CD8-positive, alpha-beta memory T cell (primary cell): ENCODE data around the gene ASIP. TPM values are rescaled to one million over a fixed set of nuclear protein-coding genes. Genes with fewer than 3 reads are reported as not detected.
"Not testable (repeated sequence)": the region's sequence is repeated elsewhere in the genome, so short reads cannot be mapped to it uniquely, and the experiment has no call there.

Experiments used
- CTCF ChIA-PET: fragments of 350-600 bp; sonication (Branson Sonifier 250); formaldehyde crosslinking; loops from one replicate; lab custom pipeline; 2021; ENCODE audit warnings: antibody characterized with exemption; lab: Charles Lee
- POLR2A ChIA-PET: fragments of 350-600 bp; sonication (Branson Sonifier 250); formaldehyde crosslinking; loops from one replicate; lab custom pipeline; 2021; ENCODE audit warnings: antibody characterized with exemption; lab: Charles Lee
- DNase-seq, 5 donors: peaks; one replicate each; pipeline versions ENCODE4 v3.0.0 to v3.0.0-alpha.2; 2020 to 2022; ENCODE audit warnings: mixed read lengths in 1 of 5
- H3K27ac ChIP-seq: one replicate; pipeline ENCODE4 v1.7.0; 2013; ENCODE audit warnings: low read depth, mild to moderate bottlenecking, low read length, moderate library complexity
- H3K27me3 ChIP-seq: 2 replicates; pipeline ENCODE4 v1.7.0; 2013; ENCODE audit warnings: low read length, mild to moderate bottlenecking; ENCODE audit not compliant: insufficient read depth, poor library complexity, severe bottlenecking
- H3K36me3 ChIP-seq: 2 replicates; pipeline ENCODE4 v1.7.0; 2013; ENCODE audit warnings: mild to moderate bottlenecking, low read length, moderate library complexity; ENCODE audit not compliant: insufficient read depth
- H3K4me1 ChIP-seq: 2 replicates; pipeline ENCODE4 v1.7.0; 2013; ENCODE audit warnings: mild to moderate bottlenecking, low read length, moderate library complexity; ENCODE audit not compliant: insufficient read depth
- H3K4me3 ChIP-seq: 2 replicates; pipeline ENCODE4 v1.7.0; 2013; ENCODE audit warnings: mild to moderate bottlenecking, low read length
- H3K9me3 ChIP-seq: 2 replicates; pipeline ENCODE4 v1.7.0; 2013; ENCODE audit warnings: mild to moderate bottlenecking, low read length
- H3K27ac Mint-ChIP-seq, 8 donors: one replicate each; pipeline ENCODE4 v1.8.0; 2020 to 2021; ENCODE audit warnings: mixed read lengths in 8 of 8, mild to moderate bottlenecking in 6 of 8, inconsistent platforms in 3 of 8, moderate library complexity in 3 of 8
- H3K27me3 Mint-ChIP-seq, 2 donors: one replicate each; pipeline ENCODE4 v1.8.0; 2020 to 2021; ENCODE audit warnings: mixed read lengths in 2 of 2, mild to moderate bottlenecking in 1 of 2, moderate library complexity in 1 of 2
- H3K36me3 Mint-ChIP-seq, 3 donors: one replicate each; pipeline ENCODE4 v1.8.0; 2020 to 2021; ENCODE audit warnings: mixed read lengths in 3 of 3, inconsistent platforms in 1 of 3, mild to moderate bottlenecking in 1 of 3
- H3K4me1 Mint-ChIP-seq, 3 donors: one replicate each; pipeline ENCODE4 v1.8.0; 2020 to 2021; ENCODE audit warnings: mixed read lengths in 3 of 3, inconsistent platforms in 1 of 3, mild to moderate bottlenecking in 1 of 3
- H3K4me3 Mint-ChIP-seq, 7 donors: one replicate each; pipeline ENCODE4 v1.8.0; 2020 to 2021; ENCODE audit warnings: mixed read lengths in 7 of 7, mild to moderate bottlenecking in 6 of 7, moderate library complexity in 4 of 7, inconsistent platforms in 2 of 7
- H3K9me3 Mint-ChIP-seq, 5 donors: one replicate each; pipeline ENCODE4 v1.8.0; 2020 to 2022; ENCODE audit warnings: mixed read lengths in 5 of 5, mild to moderate bottlenecking in 3 of 5, moderate library complexity in 2 of 5, inconsistent platforms in 1 of 5
- polyA plus RNA-seq: library from polyadenylated mRNA; unstranded; fragments of 300-500 nt; fragmentation: Illumina TruSeq; gene quantifications from one replicate; pipeline ENCODE4 v1.2.3, GENCODE V29; 2021
- total RNA-seq, 2 experiments: library from RNA; stranded (reverse); gene quantifications; one replicate each; pipeline ENCODE4 v1.2.3, GENCODE V29; 2021

The ASIP gene
- total and polyA plus RNA-seq, 3 experiments from 2014 or later: not detected

DNA sequence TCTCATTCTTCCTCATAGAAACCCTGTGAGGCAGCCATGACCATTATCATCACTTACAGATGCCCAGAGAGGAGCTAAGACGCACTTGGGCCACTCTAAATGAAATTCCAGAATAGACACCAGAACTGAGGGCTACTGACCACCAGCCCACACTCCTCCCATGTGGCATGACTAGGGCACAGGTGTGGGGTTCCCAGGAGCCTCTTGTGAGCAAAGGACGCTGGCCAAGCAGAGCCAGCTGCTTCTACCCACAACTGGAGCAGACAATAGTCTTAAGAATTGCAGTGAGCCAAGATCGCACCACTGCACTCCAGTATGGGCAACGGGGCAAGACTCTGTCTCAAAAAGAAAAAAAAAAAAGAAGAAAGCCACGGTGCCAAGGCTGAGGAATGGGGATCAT is 51.9 kb downstream of the ASIP start:
- POLR2A ChIA-PET: no interaction called here
- H3K27me3 ChIP-seq: no peaks in the 10 kb centered on the region
- no peak overlapping the region for H3K4me3 ChIP-seq
- peaks cover 7% of the 10 kb centered on the region for H3K36me3 ChIP-seq
- H3K27ac ChIP-seq: no peak overlapping the region
- peak overlapping the region in 1 of 8 donors; percentile 5 for H3K27ac Mint-ChIP-seq
- H3K4me1 Mint-ChIP-seq: no peaks in the 10 kb centered on the region
- no peaks in the 10 kb centered on the region for H3K9me3 ChIP-seq
- CTCF ChIA-PET: no interaction called here
- H3K36me3 Mint-ChIP-seq: peaks cover 5 to 60% (median 15%) of the 10 kb centered on the region in 3 donors
- H3K27me3 Mint-ChIP-seq: no peaks in the 10 kb centered on the region
- no peaks in the 10 kb centered on the region for H3K4me1 ChIP-seq
- DNase-seq: no peak
- no peaks in the 10 kb centered on the region for H3K9me3 Mint-ChIP-seq
- no peak overlapping the region for H3K4me3 Mint-ChIP-seq

DNA sequence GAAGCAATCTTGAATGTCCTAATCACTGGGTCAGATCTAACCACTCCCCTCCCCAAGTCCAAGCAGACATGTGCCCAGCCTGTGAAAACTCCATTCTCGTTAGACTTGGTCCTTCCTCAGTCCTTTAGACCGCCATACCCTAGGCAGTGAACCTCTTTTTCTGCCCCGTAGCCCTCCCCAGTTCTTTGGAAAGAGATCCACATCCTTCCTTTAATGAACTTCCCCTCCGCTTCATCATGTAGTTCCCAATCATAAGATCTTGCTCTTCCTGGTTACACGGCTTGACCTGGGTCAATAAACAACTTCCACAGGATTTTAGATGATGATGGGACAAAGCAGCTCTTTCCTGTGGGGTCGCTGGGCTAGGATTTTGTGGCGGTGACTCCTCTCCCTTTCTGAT is 52.4 kb downstream of the ASIP start:
- Histone ChIP-seq H3K4me1 (no peaks in the 10 kb centered on the region), H3K27ac (no peak overlapping the region), H3K36me3 (peaks cover 7% of the 10 kb centered on the region), H3K4me3 (no peak overlapping the region), H3K27me3 (no peaks in the 10 kb centered on the region), H3K9me3 (no peaks in the 10 kb centered on the region)
- DNase-seq: no peak
- Mint-ChIP-seq H3K4me3 (no peak overlapping the region), H3K4me1 (no peaks in the 10 kb centered on the region), H3K36me3 (peaks cover 5 to 57% (median 15%) of the 10 kb centered on the region in 3 donors), H3K9me3 (no peaks in the 10 kb centered on the region), H3K27ac (no peak overlapping the region), H3K27me3 (no peaks in the 10 kb centered on the region)
- CTCF ChIA-PET: no interaction called here
- POLR2A ChIA-PET: no interaction called here

DNA sequence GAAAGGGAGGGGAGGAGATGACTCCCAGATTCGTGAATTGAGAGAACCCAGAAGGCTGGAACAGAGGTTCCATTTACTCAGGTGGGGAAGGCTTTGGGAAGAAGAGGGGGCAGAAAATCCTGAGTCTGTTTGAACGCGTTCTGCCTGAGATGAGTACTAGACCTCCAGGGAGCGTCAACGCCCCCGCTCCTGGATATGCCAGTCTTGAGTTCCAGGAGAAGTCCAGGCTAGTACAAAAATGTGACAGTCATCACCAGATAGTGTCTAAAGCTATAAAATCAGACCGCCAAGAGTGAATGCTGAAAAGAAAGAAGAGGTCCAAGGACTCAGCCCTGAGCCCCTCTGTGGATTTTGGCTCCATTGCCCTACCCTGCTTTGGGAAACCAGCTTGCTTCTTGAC is 53.3 kb downstream of the ASIP start:
- Histone ChIP-seq H3K4me1 (no peaks in the 10 kb centered on the region), H3K9me3 (no peaks in the 10 kb centered on the region), H3K36me3 (peaks cover 7% of the 10 kb centered on the region), H3K4me3 (no peak overlapping the region), H3K27me3 (no peaks in the 10 kb centered on the region), H3K27ac (no peak overlapping the region)
- POLR2A ChIA-PET: no interaction called here
- CTCF ChIA-PET: no interaction called here
- Mint-ChIP-seq H3K9me3 (no peaks in the 10 kb centered on the region), H3K36me3 (peaks cover 5 to 54% (median 15%) of the 10 kb centered on the region in 3 donors), H3K4me3 (peak overlapping the region in 1 of 7 donors; percentile 29), H3K4me1 (no peaks in the 10 kb centered on the region), H3K27me3 (no peaks in the 10 kb centered on the region), H3K27ac (no peak overlapping the region)
- no peak for DNase-seq

DNA sequence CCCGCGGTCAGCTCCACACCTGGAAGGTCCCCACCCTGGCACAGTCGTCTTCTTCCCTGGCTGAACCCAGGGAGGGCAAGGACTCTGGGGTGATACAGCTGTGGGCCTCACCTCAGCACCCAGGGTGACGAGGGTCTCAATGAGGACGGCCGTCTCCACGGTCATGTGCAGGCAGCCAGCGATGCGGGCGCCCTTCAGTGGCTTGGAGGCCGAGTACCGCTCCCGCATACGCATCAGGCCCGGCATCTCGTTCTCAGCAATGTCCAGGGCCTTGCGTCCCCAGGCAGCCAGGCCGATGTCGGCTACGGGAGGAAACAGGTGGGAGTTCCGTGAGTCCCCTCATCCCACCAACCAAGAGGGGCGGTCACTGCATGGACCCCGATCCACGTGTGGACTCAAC is 54.1 kb downstream of the ASIP start:
- no peak overlapping the region for H3K27ac Mint-ChIP-seq
- Histone ChIP-seq H3K4me3 (no peak overlapping the region), H3K27me3 (no peaks in the 10 kb centered on the region), H3K36me3 (peaks cover 7% of the 10 kb centered on the region), H3K27ac (no peak overlapping the region), H3K4me1 (no peaks in the 10 kb centered on the region), H3K9me3 (no peaks in the 10 kb centered on the region)
- H3K36me3 Mint-ChIP-seq: peaks cover 5 to 48% (median 10%) of the 10 kb centered on the region in 3 donors
- CTCF ChIA-PET: interaction anchor here (0.5 to 3.0 kb wide), 2 partner anchors 17 to 426 kb away, joined by 4 to 7 read pairs; no protein-coding TSS in a partner anchor
- DNase-seq: no peak
- H3K27me3 Mint-ChIP-seq: no peaks in the 10 kb centered on the region
- no peaks in the 10 kb centered on the region for H3K9me3 Mint-ChIP-seq
- no peak overlapping the region for H3K4me3 Mint-ChIP-seq
- POLR2A ChIA-PET: no interaction called here
- no peaks in the 10 kb centered on the region for H3K4me1 Mint-ChIP-seq

DNA sequence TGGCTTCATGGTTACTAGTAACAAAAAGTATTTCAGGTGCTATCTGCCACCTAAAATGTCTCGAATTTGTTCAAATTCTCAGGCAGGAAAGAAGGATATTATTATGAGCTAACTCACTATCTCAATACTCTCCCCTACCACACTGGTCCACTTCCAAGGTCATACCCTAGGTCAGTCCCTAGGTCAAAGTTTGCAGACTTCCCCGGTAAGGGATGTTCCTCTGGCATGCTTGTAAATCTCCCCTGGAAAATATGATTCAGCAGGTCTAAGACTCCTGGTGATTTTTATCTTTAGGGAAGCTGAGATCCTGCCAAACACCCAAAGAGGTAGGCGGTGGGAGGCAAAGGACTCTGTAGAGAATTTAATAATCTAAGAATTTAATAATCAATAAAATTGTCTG is 55.2 kb downstream of the ASIP start:
- Histone ChIP-seq H3K9me3 (no peaks in the 10 kb centered on the region), H3K4me1 (peaks cover 4% of the 10 kb centered on the region), H3K36me3 (peaks cover 7% of the 10 kb centered on the region), H3K27me3 (no peaks in the 10 kb centered on the region), H3K27ac (no peak overlapping the region), H3K4me3 (no peak overlapping the region)
- peaks cover 3 to 36% (median 3%) of the 10 kb centered on the region in 3 donors for H3K36me3 Mint-ChIP-seq
- H3K27me3 Mint-ChIP-seq: no peaks in the 10 kb centered on the region
- ChIA-PET POLR2A (no interaction called here), CTCF (interaction anchor here (3.0 kb wide), 1 partner anchor 16 kb away, joined by 7 read pairs; no protein-coding TSS in a partner anchor)
- DNase-seq: no peak
- H3K27ac Mint-ChIP-seq: no peak overlapping the region
- H3K4me1 Mint-ChIP-seq: peaks cover 0 to 2% (median 0%) of the 10 kb centered on the region in 3 donors
- H3K9me3 Mint-ChIP-seq: no peaks in the 10 kb centered on the region
- H3K4me3 Mint-ChIP-seq: no peak overlapping the region

DNA sequence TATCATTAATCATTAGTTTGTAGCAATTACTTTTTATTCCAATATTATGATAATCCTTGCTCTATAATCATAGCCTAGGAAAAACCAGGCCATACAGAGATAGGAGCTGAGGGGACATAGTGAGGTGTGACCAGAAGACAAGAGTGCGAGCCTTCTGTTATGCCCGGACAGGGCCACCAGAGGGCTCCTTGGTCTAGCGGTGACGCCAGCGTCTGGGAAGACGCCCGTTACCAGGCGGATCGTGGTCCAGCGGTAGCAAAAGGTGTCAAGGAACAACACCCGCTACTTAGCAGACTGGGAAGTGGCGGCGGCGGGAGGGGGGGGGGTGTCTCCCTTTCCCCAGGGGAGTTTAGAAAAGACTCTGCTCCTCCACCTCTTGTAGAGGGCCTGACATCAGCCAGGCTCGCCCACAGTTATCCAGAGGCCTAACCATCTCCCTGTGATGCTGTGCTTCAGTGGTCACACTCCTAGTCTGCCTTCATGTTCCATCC is 57.1 kb downstream of the ASIP start:
- not testable (repeated sequence) for H3K27ac Mint-ChIP-seq, H3K36me3 ChIP-seq

DNA sequence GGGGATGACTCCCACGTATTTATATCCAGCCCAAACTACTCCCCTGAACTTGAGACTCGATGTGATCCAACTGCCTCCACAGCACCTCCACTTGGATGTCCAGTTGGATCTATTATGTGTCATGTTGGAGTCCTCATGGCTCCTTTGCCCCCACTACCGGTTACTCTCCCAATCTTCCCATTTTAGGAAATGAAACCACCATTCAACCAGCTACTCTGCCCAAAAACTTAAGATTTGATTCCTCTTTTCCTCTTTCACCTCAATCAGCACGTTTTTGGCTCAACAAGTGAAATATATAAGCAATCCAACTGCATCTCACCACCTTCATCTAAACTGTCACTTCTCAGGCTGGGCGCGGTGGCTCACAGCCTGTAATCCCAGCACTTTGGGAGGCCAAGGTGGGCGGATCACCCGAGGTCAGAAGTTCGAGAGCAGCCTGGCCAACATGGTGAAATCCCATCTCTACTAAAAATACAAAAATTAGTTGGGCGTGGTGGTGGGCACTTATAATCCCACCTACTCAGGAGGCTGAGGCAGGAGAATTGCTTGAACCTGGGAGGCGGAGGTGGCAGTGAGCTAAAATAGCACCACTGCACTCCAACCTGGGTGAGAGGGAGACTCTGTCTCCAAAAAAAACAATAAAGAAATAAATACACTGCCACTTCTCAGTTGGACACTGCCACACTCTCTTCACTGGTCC is 58.5 kb downstream of the ASIP start:
- Histone ChIP-seq H3K36me3 (no peaks in the 10 kb centered on the region), H3K27ac (no peak overlapping the region), H3K4me1 (peaks cover 18% of the 10 kb centered on the region), H3K4me3 (no peak overlapping the region), H3K9me3 (no peaks in the 10 kb centered on the region), H3K27me3 (no peaks in the 10 kb centered on the region)
- H3K4me3 Mint-ChIP-seq: no peak overlapping the region
- H3K9me3 Mint-ChIP-seq: no peaks in the 10 kb centered on the region
- peaks cover 0 to 12% (median 0%) of the 10 kb centered on the region in 3 donors for H3K36me3 Mint-ChIP-seq
- CTCF ChIA-PET: interaction anchor here (1.0 kb wide), 1 partner anchor 13 kb away, joined by 7 read pairs; no protein-coding TSS in a partner anchor
- peaks cover 0 to 1% of the 10 kb centered on the region in 2 donors for H3K27me3 Mint-ChIP-seq
- POLR2A ChIA-PET: no interaction called here
- H3K4me1 Mint-ChIP-seq: peaks cover 11 to 21% (median 16%) of the 10 kb centered on the region in 3 donors
- no peak overlapping the region for H3K27ac Mint-ChIP-seq
- DNase-seq: no peak

More for the DNA sequence above, 57.1 kb downstream of the ASIP start:
- H3K4me1 ChIP-seq: peaks cover 13% of the 10 kb centered on the region
- DNase-seq, H3K27me3 ChIP-seq, H3K27me3 Mint-ChIP-seq, H3K27ac ChIP-seq, H3K4me3 Mint-ChIP-seq, H3K9me3 ChIP-seq, H3K9me3 Mint-ChIP-seq, H3K4me3 ChIP-seq, POLR2A ChIA-PET: not testable (repeated sequence)
- CTCF ChIA-PET: interaction anchor here (1.7 to 3.0 kb wide), 2 partner anchors 10 to 14 kb away, joined by 4 to 7 read pairs; no protein-coding TSS in a partner anchor
- Mint-ChIP-seq H3K36me3 (peaks cover 0 to 25% (median 1%) of the 10 kb centered on the region in 3 donors), H3K4me1 (peaks cover 7 to 14% (median 8%) of the 10 kb centered on the region in 3 donors)

DNA sequence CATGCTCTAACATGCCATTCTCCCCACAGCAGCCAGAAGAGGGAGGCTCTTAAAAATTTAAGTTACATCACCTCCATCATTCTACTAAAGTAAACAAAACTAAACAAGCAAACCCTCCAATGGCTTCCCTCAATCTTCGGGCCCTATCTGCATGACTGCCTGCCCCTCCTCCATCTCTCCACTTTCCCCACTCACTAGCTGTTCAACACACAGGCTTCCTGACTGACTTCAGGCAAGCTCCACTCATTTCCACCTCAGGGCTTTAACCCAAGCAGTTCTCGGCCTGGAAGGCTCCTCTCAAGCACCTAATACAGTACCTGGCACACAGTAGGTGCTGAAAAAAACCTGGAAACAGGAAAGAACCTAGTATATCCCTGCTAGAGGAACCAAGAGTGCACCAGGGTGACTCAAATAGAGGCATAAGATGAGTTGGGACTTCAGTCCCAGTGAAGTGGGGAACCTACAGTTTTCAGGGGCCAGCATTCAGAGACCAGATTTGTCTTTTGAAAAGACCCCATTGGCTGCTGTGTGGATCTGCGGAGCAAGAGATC is 59.1 kb downstream of the ASIP start:
- H3K36me3 ChIP-seq: no peaks in the 10 kb centered on the region
- ChIA-PET CTCF (no interaction called here), POLR2A (no interaction called here)
- H3K27ac ChIP-seq: no peak overlapping the region
- H3K4me1 ChIP-seq: peaks cover 18% of the 10 kb centered on the region
- no peaks in the 10 kb centered on the region for H3K27me3 ChIP-seq
- H3K9me3 Mint-ChIP-seq: no peaks in the 10 kb centered on the region
- peaks cover 11 to 21% (median 16%) of the 10 kb centered on the region in 3 donors for H3K4me1 Mint-ChIP-seq
- H3K36me3 Mint-ChIP-seq: peaks cover 0 to 9% (median 0%) of the 10 kb centered on the region in 3 donors
- no peaks in the 10 kb centered on the region for H3K9me3 ChIP-seq
- no peak overlapping the region for H3K4me3 Mint-ChIP-seq
- no peak overlapping the region for H3K27ac Mint-ChIP-seq
- H3K27me3 Mint-ChIP-seq: peaks cover 0 to 1% of the 10 kb centered on the region in 2 donors
- DNase-seq: no peak
- H3K4me3 ChIP-seq: no peak overlapping the region
